NCI-H2227 treated with DMSO at 0.1 percent for 48 hours (cell line): ENCODE data around the gene EPS8.
A peak's percentile ranks its signal among the peaks of the same experiment; 100 is the strongest.

Experiments
- DNase-seq: peaks from one replicate; lab custom pipeline; 2025; lab: John Stamatoyannopoulos, UW

Gene EPS8

DNA sequence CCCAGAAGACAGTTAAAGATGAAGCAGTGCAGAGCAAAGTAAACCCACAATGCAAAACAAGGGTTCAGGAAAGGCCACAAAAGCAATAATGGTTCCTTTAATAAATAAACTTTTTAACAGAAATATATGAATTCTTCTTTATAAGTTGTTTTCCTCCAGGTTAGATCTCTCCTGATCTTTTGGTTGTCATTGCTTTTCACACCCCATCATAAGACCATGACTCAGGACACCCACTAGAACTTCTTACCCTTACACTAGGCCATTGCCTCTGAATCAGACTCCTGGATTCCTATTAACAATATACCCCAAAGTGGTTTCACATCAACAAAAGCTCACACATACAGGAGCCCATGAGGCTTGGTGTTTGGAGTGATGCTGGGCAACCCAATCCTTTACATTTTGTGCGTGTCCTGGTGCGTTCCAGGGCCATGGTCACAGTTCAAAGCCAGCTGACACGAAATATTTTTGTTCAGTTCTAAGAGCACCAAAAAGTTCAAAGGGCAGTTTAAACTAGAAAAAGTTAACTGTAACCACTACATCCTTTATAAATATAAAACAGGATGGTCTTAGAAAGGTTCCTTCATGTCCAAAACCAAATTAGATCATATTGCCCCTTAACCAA lies 187.0 kb downstream of the EPS8 start:
- no peak for DNase-seq

- DNase-seq, result no peak
These were observed 187.9 kb downstream of the EPS8 start for GRCh38 chr12:15601210-15601800.

DNA sequence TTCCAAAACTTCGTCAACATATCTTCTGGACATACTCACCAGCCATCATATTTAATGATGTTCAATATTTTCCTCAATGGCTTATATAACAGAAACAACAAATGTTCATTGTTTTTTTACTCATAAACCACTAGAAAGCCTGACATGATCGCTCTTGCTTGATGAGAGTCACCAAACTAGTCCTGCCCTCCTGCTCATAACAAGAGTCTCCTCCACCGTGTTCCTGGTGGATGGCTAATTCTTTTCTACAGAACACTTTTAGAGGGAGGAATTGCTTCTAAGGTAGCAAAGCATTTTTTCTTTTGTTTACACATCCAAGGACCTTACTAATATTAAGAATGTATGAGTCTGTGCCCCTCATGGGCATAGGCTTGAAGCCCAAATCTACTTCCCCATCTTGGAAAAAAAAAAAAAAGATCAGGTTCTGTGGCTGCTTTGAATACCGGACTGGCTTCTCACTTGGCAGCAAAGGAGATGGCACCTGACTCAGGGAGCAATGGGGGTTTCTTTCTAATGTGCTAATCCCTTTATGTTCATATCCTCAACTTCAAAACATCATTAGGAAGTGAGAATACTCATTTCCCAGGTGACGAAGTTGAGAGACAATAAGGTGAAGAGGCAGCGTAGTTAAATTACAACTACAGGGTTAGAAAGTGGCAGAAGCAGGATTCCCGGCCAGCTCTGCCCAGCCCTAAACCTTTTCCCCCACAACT lies 188.8 kb downstream of the EPS8 start:
- DNase-seq, result no peak

- no peak for DNase-seq
These were observed 189.7 kb downstream of the EPS8 start for GRCh38 chr12:15599266-15600037.

- DNase-seq, result no peak
These were observed 191.9 kb downstream of the EPS8 start for GRCh38 chr12:15597125-15597830.

GRCh38 chr12:15596174-15596573 lies 193.0 kb downstream of the EPS8 start:
- no peak for DNase-seq

- no peak for DNase-seq
These were observed 196.3 kb downstream of the EPS8 start for GRCh38 chr12:15592934-15593333.

- DNase-seq, result no peak
These were observed 197.4 kb downstream of the EPS8 start for GRCh38 chr12:15591811-15592210.

GRCh38 chr12:15590180-15590826 lies 198.9 kb downstream of the EPS8 start:
- peak; percentile 59 for DNase-seq

- DNase-seq, result no peak
These were observed 199.7 kb downstream of the EPS8 start for GRCh38 chr12:15589328-15590032.

DNA sequence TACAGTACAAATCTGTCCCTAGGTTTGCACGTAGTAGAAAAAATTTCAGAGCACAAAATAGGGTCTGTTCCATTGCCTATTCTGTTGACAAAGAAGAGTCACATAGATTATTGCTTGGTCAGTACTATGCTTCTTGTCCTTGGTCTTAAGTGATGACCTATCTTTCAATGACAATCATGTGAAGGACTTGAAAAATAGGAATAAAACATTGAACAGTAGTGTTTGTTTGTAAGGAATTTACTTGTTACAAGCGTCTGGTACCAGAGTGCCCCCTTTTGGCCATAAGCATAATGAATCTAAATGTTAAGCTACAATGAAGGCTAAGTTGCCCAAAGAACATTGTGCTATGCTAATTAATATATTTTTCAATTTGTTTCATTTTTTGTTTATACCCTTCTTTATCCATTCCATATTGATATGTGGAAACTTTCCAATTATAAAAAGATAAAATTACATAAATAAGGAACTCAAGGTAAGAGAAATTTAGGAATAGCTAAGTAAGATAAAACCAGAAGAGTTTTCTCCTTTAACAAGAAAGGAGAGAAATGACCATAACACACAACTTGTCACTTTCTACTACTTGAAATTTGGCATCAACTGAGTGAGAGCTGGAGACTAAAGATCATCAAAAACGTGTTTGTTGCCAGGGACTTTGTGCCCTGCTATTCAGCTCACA lies 204.7 kb downstream of the EPS8 start:
- peak; percentile 4 for DNase-seq

DNA sequence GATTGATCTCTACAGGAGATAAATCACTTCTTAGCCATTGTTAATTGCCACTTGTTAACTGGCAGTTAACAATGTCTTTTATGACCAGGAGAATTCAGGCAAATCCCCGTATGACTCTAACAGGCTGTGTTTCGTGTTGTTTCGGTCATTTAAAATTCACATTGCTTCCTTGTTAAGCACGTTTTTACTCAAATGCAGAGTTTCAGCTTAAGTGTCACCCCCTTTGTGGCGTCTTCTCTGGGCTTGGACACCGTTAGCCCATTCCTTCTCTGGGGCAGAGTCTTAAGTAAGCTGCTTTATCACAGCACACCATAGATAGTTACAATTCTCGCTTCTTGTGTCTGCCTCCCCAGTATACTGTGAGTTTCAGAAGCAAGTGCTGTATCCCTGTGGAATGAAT lies 205.4 kb downstream of the EPS8 start:
- DNase-seq, result no peak

DNA sequence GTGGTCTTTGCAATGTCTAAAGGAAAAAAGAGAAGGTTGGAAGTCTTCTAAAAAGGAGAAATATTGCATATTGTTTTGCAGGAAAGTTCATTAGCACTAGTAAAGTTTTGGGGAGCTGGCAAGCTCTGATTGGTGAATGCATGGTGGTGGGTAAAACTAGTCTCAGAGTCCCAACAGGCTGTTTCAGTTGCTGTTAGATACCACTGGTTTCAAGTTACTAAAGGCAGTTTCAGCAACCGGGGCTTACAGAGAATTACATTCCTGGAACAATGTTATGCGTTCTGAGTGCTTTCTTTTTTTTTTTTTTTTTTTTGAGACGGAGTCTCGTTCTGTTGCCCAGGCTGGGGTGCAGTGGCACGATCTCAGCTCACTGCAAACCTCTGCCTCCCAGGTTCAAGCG lies 208.2 kb downstream of the EPS8 start:
- DNase-seq, result no peak

DNA sequence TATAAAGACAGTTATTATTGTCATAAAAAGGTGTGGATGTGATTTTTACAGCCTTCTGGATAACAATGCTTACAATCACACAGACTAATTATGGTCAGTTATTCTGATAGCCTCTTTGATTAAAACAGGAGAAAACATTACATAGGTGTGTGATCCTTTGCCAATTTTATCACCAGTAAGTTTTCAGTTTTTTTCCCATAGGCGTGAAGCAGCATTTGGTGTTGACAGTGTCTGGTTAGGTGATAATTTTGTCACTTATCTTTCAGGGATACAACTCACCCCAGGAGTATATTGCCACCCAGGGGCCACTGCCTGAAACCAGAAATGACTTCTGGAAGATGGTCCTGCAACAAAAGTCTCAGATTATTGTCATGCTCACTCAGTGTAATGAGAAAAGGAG lies 208.8 kb downstream of the EPS8 start:
- no peak for DNase-seq

GRCh38 chr12:15575671-15576541 lies 213.3 kb downstream of the EPS8 start:
- no peak for DNase-seq

- DNase-seq, result no peak
These were observed 214.8 kb downstream of the EPS8 start for GRCh38 chr12:15574353-15574752.
